ENCODE results near the gene PPP1R13B. TPM values are rescaled to one million over a fixed set of nuclear protein-coding genes. Genes with fewer than 3 reads are reported as not detected.

Gene PPP1R13B
- polyA plus RNA-seq, 2 of the 4 experiments (the other 2 are of a cell fraction): 2.2 to 2.7 TPM

- no peaks in the 10 kb centered on the region for H3K9me3 ChIP-seq
- H3K4me2 ChIP-seq: no peak overlapping the region
- 86% methylated on average over 19 of the region's 19 CpGs for WGBS (ENCODE audit: missing lambda C conversion rate)
- CTCF ChIA-PET: interaction anchor here (0.7 to 1.1 kb wide), 3 partner anchors 10 to 16 kb away, joined by 3 read pairs; no protein-coding TSS in a partner anchor
- DNase-seq (ENCODE audit: low read depth in 1 of 2, low spot score in 1 of 2): no peak
- TF ChIP-seq CHD2 (IDR thresholded peaks at IDR 0.05; ENCODE audit: low read length, partially characterized antibody): no peak
- TF ChIP-seq SMC3 (IDR thresholded peaks at IDR 0.05): no peak
- TF ChIP-seq, protein P1, sequence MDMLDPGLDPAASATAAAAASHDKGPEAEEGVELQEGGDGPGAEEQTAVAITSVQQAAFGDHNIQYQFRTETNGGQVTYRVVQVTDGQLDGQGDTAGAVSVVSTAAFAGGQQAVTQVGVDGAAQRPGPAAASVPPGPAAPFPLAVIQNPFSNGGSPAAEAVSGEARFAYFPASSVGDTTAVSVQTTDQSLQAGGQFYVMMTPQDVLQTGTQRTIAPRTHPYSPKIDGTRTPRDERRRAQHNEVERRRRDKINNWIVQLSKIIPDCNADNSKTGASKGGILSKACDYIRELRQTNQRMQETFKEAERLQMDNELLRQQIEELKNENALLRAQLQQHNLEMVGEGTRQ (IDR thresholded peaks at IDR 0.05): no peak
- no peak for TF ChIP-seq CEBPB (IDR thresholded peaks at IDR 0.05)
- TF ChIP-seq SREBF2 (IDR thresholded peaks at IDR 0.05): no peak
- TF ChIP-seq FOSB (CRISPR knock-in tag; IDR thresholded peaks at IDR 0.05): no peak
- no peak for TF ChIP-seq TP53 (CRISPR knock-in tag; IDR thresholded peaks at IDR 0.05)
- TF ChIP-seq BHLHE40 (IDR thresholded peaks at IDR 0.05; ENCODE audit: low read depth, low read length): no peak
- TF ChIP-seq PHF8 (IDR thresholded peaks at IDR 0.05; ENCODE audit: borderline replicate concordance, low read depth): no peak
- no peak for TF ChIP-seq POLR2AphosphoS2 (conservative IDR thresholded peaks at IDR 0.05; ENCODE audit: low read length)
- no peak for TF ChIP-seq NR3C1 (IDR thresholded peaks at IDR 0.05)
- TF ChIP-seq RARB (CRISPR knock-in tag; IDR thresholded peaks at IDR 0.05): no peak
- no peak for TF ChIP-seq JUNB (IDR thresholded peaks at IDR 0.05)
- no peak for TF ChIP-seq KDM5A (IDR thresholded peaks at IDR 0.05)
- TF ChIP-seq ZC3H11A (IDR thresholded peaks at IDR 0.05): no peak
- H3K4me3 ChIP-seq: no peak overlapping the region
- POLR2A ChIA-PET: no interaction called here
- ATAC-seq: no peak
- no peaks in the 10 kb centered on the region for H3K4me1 ChIP-seq
- H3K27ac ChIP-seq: no peak overlapping the region
- FAIRE-seq: no peak
These were observed 160.4 kb downstream of the PPP1R13B start for GRCh38 chr14:103686831-103687485.

- ChIA-PET POLR2A (no interaction called here), CTCF (interaction anchor here (0.9 kb wide), 2 partner anchors 12 to 114 kb away, joined by 3 read pairs; no protein-coding TSS in a partner anchor)
- H3K4me3 ChIP-seq: no peak overlapping the region
- TF ChIP-seq FOSL2 (IDR thresholded peaks at IDR 0.05): no peak
- no peak for TF ChIP-seq FOSL2 (CRISPR knock-in tag; IDR thresholded peaks at IDR 0.05)
- no peak for TF ChIP-seq KDM1A (IDR thresholded peaks at IDR 0.05; ENCODE audit: low read depth)
- TF ChIP-seq EHMT2 (IDR thresholded peaks at IDR 0.05; ENCODE audit: low read depth): no peak
- TF ChIP-seq HOXA7 (CRISPR knock-in tag; IDR thresholded peaks at IDR 0.05): no peak
- no peak for TF ChIP-seq REST (IDR thresholded peaks at IDR 0.05)
- no peak for TF ChIP-seq CBX2 (IDR thresholded peaks at IDR 0.05; ENCODE audit: borderline replicate concordance, low read depth)
- TF ChIP-seq TFCP2L1 (CRISPR knock-in tag; IDR thresholded peaks at IDR 0.05): no peak
- TF ChIP-seq, protein P2, sequence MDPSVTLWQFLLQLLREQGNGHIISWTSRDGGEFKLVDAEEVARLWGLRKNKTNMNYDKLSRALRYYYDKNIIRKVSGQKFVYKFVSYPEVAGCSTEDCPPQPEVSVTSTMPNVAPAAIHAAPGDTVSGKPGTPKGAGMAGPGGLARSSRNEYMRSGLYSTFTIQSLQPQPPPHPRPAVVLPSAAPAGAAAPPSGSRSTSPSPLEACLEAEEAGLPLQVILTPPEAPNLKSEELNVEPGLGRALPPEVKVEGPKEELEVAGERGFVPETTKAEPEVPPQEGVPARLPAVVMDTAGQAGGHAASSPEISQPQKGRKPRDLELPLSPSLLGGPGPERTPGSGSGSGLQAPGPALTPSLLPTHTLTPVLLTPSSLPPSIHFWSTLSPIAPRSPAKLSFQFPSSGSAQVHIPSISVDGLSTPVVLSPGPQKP (IDR thresholded peaks at IDR 0.05; ENCODE audit: low read depth, low read length): no peak
- TF ChIP-seq HMGXB4 (CRISPR knock-in tag; IDR thresholded peaks at IDR 0.05; ENCODE audit: borderline replicate concordance): no peak
- no peak for TF ChIP-seq POLR2A (IDR thresholded peaks at IDR 0.05; ENCODE audit: low read length)
- TF ChIP-seq ZSCAN20 (CRISPR knock-in tag; IDR thresholded peaks at IDR 0.05): no peak
- no peak for FAIRE-seq
- 94% methylated on average over 23 of the region's 23 CpGs for WGBS (ENCODE audit: missing lambda C conversion rate)
- ATAC-seq: 0 out of 6 replicates have a peak, but pooled peaks of 1 of the 2 experiments have one; percentile 24
- H3K9me3 ChIP-seq: no peaks in the 10 kb centered on the region
- H3K4me2 ChIP-seq: no peak overlapping the region
- DNase-seq (ENCODE audit: low read depth in 1 of 2, low spot score in 1 of 2): no peak
- no peaks in the 10 kb centered on the region for H3K4me1 ChIP-seq
- no peak overlapping the region for H3K27ac ChIP-seq
These were observed 161.8 kb downstream of the PPP1R13B start for GRCh38 chr14:103685276-103686211.

All from A549 (cell line).